ENCODE results near the gene PRKCE. TPM values are rescaled to one million over a fixed set of nuclear protein-coding genes. Genes with fewer than 3 reads are reported as not detected.

The PRKCE gene
- total RNA-seq, 1 experiment from 2014 or later = 1.3 TPM

- Histone ChIP-seq H3K23me2 (ENCODE audit: insufficient read length, low read depth, low read length, poor library complexity, severe bottlenecking) (no peaks in the 10 kb centered on the region), H2BK12ac (ENCODE audit: insufficient read length, low read depth, low read length) (no peak overlapping the region), H3K9me3 (ENCODE audit: control insufficient read depth, low read depth, low read length) (no peaks in the 10 kb centered on the region), H3K27ac (ENCODE audit: insufficient read length, low read depth, low read length) (no peak overlapping the region), H2BK15ac (ENCODE audit: low read depth, low read length) (no peak overlapping the region), H2BK20ac (ENCODE audit: low read depth, low read length, poor library complexity, severe bottlenecking) (no peak overlapping the region), H2BK5ac (ENCODE audit: insufficient read length, low read length) (no peak overlapping the region), H3K27me3 (ENCODE audit: insufficient read depth, low read length) (no peaks in the 10 kb centered on the region), H3K18ac (ENCODE audit: insufficient read length, low read depth, low read length) (no peak overlapping the region), H3K4me1 (ENCODE audit: insufficient read depth, low read length) (no peaks in the 10 kb centered on the region), H3K4me2 (ENCODE audit: insufficient read depth, insufficient read length, low read length) (no peak overlapping the region), H3K79me1 (ENCODE audit: insufficient read depth, low read depth, low read length, poor library complexity, severe bottlenecking) (no peaks in the 10 kb centered on the region), H2AFZ (ENCODE audit: low read length) (no peak overlapping the region), H4K91ac (ENCODE audit: insufficient read length, low read depth, low read length) (no peak overlapping the region), H3T11ph (ENCODE audit: low read length) (no peak overlapping the region), H4K5ac (ENCODE audit: insufficient read length, low read depth, low read length) (no peak overlapping the region), H4K20me1 (ENCODE audit: control insufficient read depth, insufficient read depth, insufficient read length) (no peaks in the 10 kb centered on the region), H2BK120ac (ENCODE audit: low read depth, low read length, poor library complexity, severe bottlenecking) (no peak overlapping the region), H2AK5ac (ENCODE audit: insufficient read length, low read length) (no peak overlapping the region), H4K8ac (replicated peaks; ENCODE audit: insufficient read length, low read depth, low read length) (no peak overlapping the region), H3K14ac (ENCODE audit: insufficient read depth, low read length) (no peak overlapping the region), H3K4ac (ENCODE audit: low read depth, low read length) (no peak overlapping the region), H3K9ac (ENCODE audit: extremely low read depth, insufficient read length, low read length) (no peak overlapping the region), H3K23ac (ENCODE audit: insufficient read length, low read depth, low read length) (no peak overlapping the region), H3K56ac (ENCODE audit: insufficient read length, low read depth, low read length) (no peak overlapping the region), H3K79me2 (ENCODE audit: insufficient read depth, low read length) (no peaks in the 10 kb centered on the region)
- Mint-ChIP-seq H3K4me1 (peaks cover 0 to 3% of the 10 kb centered on the region in 2 experiments; a peak in 1 of 4 replicates), H3K27me3 (ENCODE audit: low read depth) (no peaks in the 10 kb centered on the region; the same call in 1 of the 2 replicates), H3K36me3 (ENCODE audit: insufficient read depth in 1 of 3, low read depth in 3 of 3) (no peaks in the 10 kb centered on the region), H3K9me3 (no peaks in the 10 kb centered on the region), H3K4me3 (no peak overlapping the region), H3K27ac (peak overlapping the region in 1 of 3 experiments; percentile 46; a peak in 1 of 7 replicates)
- no CpG with 5 or more reads among the region's 10 CpGs for WGBS (ENCODE audit: extremely low coverage, insufficient read length, low lambda C conversion rate)
- no peak for TF ChIP-seq CTCF (conservative IDR thresholded peaks at IDR 0.05)
- DNase-seq = no peak
These were observed 134.8 kb downstream of the PRKCE start for GRCh38 chr2:45786030-45786835.
